H4 (cell line): ENCODE data around the gene INMT. TPM values are rescaled to one million over a fixed set of nuclear protein-coding genes. Genes with fewer than 3 reads are reported as not detected.
"Not testable (repeated sequence)": the region's sequence is repeated elsewhere in the genome, so short reads cannot be mapped to it uniquely, and the experiment has no call there.

Experiments
- DNase-seq: peaks from one replicate; pipeline ENCODE4 v3.0.0-alpha.2; 2015; ENCODE audit warnings: low spot score
- total RNA-seq: library from RNA; depleted of rRNA; stranded (reverse); fragments of >200 nt; shearing (Covaris generic); gene quantifications from 2 replicates; pipeline ENCODE4 v1.2.3, GENCODE V29; 2014; rRNA removed

Gene INMT
- total RNA-seq: 0.66 and 0.68 TPM in 2 replicates

- peak; percentile 48 for DNase-seq
Observed at GRCh38 chr7:30751696-30752273, at the start of gene INMT. Gene INMT (plus strand): TSS chr7:30752135. CDS start chr7:30752151, 16 bp downstream.

GRCh38 chr7:30702200-30702599 lies 49.7 kb upstream of the INMT start:
- no peak for DNase-seq

GRCh38 chr7:30703756-30704155 lies 48.2 kb upstream of the INMT start:
- DNase-seq: no peak

GRCh38 chr7:30705008-30705407 lies 46.9 kb upstream of the INMT start:
- DNase-seq: no peak

GRCh38 chr7:30705596-30705995 lies 46.3 kb upstream of the INMT start:
- no peak for DNase-seq

GRCh38 chr7:30706316-30706715 lies 45.6 kb upstream of the INMT start:
- no peak for DNase-seq

- no peak for DNase-seq
Observed at GRCh38 chr7:30706908-30707307, 45.0 kb upstream of the INMT start.

GRCh38 chr7:30707391-30708357 lies 44.3 kb upstream of the INMT start:
- DNase-seq: no peak

- DNase-seq: no peak
Observed at GRCh38 chr7:30708412-30708811, 43.5 kb upstream of the INMT start.

GRCh38 chr7:30708983-30709382 lies 43.0 kb upstream of the INMT start:
- peak; percentile 66 for DNase-seq

GRCh38 chr7:30709549-30709948 lies 42.4 kb upstream of the INMT start:
- DNase-seq: no peak

- no peak for DNase-seq
Observed at GRCh38 chr7:30710669-30711068, 41.3 kb upstream of the INMT start.

GRCh38 chr7:30713392-30713791 lies 38.5 kb upstream of the INMT start:
- DNase-seq: no peak

- no peak for DNase-seq
Observed at GRCh38 chr7:30714129-30714528, 37.8 kb upstream of the INMT start.

GRCh38 chr7:30717181-30717580 lies 34.8 kb upstream of the INMT start:
- DNase-seq: peak; percentile 96

GRCh38 chr7:30719434-30719833 lies 32.5 kb upstream of the INMT start:
- DNase-seq: not testable (repeated sequence)

GRCh38 chr7:30721211-30721610 lies 30.7 kb upstream of the INMT start:
- no peak for DNase-seq

GRCh38 chr7:30722187-30722586 lies 29.7 kb upstream of the INMT start:
- no peak for DNase-seq

GRCh38 chr7:30722671-30723070 lies 29.3 kb upstream of the INMT start:
- no peak for DNase-seq

GRCh38 chr7:30723776-30724175 lies 28.2 kb upstream of the INMT start:
- no peak for DNase-seq

- DNase-seq: no peak
Observed at GRCh38 chr7:30726296-30727006, 25.5 kb upstream of the INMT start.
